ENCODE results near the gene RAB7A. TPM values are rescaled to one million over a fixed set of nuclear protein-coding genes. Genes with fewer than 3 reads are reported as not detected.

Gene RAB7A
- total RNA-seq, 1 donor from 2014 or later = 306 TPM

DNA sequence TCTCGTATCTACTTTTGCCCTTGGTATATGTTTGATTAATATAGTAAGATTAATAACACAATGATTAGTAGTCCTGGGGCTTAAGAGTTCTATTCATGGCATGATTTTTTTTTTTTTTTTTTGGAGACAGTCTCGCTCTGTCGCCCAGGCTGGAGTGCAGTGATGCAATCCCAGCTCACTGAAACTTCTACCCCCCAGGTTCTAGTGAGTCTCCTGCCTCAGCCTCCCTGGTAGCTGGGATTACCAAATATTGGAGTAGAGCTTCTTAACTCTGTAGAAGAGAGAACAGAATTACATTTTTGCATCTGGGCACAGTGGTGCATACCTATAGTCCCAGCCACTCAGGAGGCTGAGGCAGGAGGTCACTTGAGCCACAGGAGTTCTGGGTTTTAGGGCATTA lies 58.9 kb downstream of the RAB7A start:
- Histone ChIP-seq H3K9me3 (no peaks in the 10 kb centered on the region), H3K4me3 (no peak overlapping the region), H3K27ac (no peak overlapping the region), H3K27me3 (no peaks in the 10 kb centered on the region), H3K4me1 (peaks cover 60% of the 10 kb centered on the region), H3K36me3 (no peaks in the 10 kb centered on the region)
- DNase-seq = no peak
- intact Hi-C loops (cut with DNase I) = no loop called here
- ATAC-seq = no peak
- TF ChIP-seq, protein P1, sequence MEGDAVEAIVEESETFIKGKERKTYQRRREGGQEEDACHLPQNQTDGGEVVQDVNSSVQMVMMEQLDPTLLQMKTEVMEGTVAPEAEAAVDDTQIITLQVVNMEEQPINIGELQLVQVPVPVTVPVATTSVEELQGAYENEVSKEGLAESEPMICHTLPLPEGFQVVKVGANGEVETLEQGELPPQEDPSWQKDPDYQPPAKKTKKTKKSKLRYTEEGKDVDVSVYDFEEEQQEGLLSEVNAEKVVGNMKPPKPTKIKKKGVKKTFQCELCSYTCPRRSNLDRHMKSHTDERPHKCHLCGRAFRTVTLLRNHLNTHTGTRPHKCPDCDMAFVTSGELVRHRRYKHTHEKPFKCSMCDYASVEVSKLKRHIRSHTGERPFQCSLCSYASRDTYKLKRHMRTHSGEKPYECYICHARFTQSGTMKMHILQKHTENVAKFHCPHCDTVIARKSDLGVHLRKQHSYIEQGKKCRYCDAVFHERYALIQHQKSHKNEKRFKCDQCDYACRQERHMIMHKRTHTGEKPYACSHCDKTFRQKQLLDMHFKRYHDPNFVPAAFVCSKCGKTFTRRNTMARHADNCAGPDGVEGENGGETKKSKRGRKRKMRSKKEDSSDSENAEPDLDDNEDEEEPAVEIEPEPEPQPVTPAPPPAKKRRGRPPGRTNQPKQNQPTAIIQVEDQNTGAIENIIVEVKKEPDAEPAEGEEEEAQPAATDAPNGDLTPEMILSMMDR (IDR thresholded peaks at IDR 0.05) = no peak

DNA sequence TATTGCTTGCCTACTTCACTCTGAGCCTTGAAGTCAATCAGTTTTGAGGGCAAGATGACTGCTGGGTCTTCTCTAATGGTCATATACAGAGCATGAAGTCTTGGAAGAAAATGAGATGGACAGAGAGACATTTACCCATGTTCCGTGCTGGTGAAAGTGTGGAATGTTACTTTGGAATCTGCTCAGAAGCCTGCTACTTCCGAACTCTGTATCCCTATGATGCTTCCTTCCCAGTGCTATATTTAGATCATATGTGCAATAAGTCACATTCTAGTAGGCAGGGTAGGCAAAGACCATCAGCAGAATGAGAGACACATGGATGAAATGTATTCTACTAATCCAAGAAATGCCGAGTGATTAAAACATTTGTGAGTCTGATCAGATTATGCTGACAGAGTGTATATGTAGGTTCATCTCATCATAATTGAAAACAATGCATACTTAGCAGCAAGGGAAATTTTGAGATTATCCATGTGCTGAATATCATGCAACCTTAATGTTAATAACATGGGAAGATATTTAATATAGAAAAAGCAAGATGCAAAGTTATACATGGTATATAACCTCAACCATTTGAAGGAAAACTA lies 60.5 kb downstream of the RAB7A start:
- no peak overlapping the region for H3K4me3 ChIP-seq
- peaks cover 47% of the 10 kb centered on the region for H3K4me1 ChIP-seq
- H3K9me3 ChIP-seq = no peaks in the 10 kb centered on the region
- DNase-seq (no peak), ATAC-seq (no peak)
- H3K27ac ChIP-seq = no peak overlapping the region
- intact Hi-C loops (cut with DNase I) = no loop called here
- H3K27me3 ChIP-seq = no peaks in the 10 kb centered on the region
- H3K36me3 ChIP-seq = no peaks in the 10 kb centered on the region
- TF ChIP-seq, protein P1 (IDR thresholded peaks at IDR 0.05) = no peak

DNA sequence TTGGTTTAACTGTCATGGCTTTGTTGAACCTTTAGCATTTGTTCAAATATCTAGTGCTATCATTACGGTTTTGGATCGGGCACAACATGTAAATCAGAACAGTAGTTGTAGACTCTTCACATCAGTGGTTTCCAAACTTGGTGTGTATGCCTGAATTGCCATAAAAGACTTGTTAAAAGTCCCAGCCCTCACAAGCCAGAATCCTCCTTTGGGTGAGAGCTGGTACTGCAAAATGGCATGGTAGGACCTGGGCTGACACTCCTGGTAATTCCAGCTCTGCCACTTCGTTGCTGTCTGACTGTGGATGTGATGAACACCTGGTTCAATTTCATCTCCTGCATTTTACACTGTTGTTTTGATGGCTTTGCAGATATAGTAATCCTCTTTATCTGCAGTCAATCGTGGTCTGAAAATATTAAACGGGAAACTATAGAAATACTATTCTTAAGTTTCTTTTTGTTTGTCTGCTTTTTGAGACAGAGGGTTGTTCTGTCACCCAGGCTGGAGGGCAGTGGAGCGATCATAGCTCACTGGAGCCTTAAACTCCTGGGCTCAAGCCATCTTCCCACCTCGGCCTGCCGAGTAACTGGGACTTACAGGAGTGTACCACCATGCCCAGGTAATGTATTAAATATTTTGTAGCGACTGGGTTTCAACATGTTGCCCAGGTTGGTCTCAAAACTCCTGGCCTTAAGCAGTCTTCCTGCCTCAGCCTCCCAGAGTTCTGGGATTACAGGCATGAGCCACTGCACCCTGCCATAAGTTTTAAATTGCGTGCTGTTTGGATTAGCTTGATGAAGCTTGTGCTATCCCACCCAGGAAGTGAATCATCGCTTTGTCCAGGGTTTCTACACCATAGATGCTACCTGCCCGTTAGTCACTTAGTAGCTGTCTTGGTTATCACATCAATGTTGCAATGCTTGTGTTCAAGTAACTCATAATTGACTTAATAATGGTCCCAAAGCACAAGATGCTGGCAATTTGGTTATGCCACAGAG lies 61.6 kb downstream of the RAB7A start:
- DNase-seq (no peak), ATAC-seq (no peak)
- Histone ChIP-seq H3K4me1 (peaks cover 42% of the 10 kb centered on the region), H3K27ac (no peak overlapping the region), H3K9me3 (no peaks in the 10 kb centered on the region), H3K27me3 (no peaks in the 10 kb centered on the region), H3K36me3 (no peaks in the 10 kb centered on the region), H3K4me3 (no peak overlapping the region)
- intact Hi-C loops (cut with DNase I) = no loop called here
- TF ChIP-seq, protein P1 (IDR thresholded peaks at IDR 0.05) = peak; percentile 27

DNA sequence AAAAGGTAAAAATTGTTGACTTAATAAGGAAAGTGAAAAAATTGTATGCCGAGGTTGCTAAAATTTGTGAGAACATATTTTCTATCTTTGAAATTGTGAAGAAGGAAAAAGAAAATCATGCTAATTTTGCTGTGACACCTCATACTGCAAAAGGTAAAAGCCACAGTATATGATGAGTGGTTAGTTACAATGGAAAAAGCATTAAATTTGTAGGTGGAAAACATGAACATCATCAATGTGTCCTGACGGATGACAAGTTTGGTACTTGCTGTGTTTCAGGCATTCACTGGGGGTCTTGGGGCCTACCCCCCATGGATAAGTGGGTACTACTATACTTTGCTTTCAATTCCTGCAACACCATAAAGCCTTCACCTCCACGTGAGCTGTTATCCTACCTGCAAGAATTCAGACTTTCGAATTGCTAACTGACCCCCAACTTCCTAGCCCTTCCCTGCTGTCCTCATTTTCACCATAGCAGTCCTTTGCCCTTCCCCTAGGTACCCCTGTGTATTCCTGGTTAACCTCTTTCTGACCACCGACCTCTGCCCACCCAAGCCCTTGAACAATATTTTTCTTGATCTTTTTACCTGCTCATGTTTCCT lies 62.4 kb downstream of the RAB7A start:
- DNase-seq = no peak
- intact Hi-C loops (cut with DNase I) = no loop called here

DNA sequence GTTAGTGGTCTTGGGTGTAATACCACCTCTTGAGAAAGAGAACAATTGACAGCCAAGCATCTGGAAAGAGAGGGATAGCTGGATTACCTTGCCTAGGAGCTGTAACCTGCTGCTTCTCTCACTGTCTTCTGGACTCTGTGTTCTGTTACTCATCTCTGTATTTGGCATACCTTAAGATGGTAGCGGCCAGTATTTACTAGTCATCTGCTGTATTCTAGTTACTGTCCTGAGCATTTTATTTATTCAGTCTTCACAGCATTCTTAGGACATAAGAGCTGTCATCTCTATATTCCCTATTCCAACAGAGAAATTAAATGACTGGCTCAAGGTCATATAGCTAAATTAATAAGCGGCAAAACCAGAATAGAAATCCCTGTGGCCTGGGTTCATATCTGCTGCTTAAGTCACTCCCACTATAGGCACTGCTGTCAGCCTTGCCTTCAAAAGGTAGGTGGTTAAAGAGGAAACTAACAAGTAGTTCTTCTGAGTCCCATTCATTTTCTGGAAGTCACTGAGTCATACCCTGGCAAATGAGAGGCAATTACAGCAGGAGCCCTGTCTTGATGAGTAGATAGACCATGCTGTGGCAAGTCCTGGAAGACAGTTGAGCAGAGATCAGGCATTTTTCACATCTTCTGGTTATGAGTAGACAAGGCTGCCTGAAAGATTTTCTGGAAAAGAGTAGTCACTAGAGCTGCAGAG lies 68.2 kb downstream of the RAB7A start:
- Histone ChIP-seq H3K27me3 (no peaks in the 10 kb centered on the region), H3K4me1 (peaks cover 21% of the 10 kb centered on the region), H3K36me3 (peaks cover 33% of the 10 kb centered on the region), H3K9me3 (no peaks in the 10 kb centered on the region), H3K4me3 (no peak overlapping the region), H3K27ac (no peak overlapping the region)
- TF ChIP-seq, protein P1 (IDR thresholded peaks at IDR 0.05) = no peak
- intact Hi-C loops (cut with DNase I) = loop anchor here (10.0 kb wide), 1 partner anchor 109 kb away; no protein-coding TSS in a partner anchor
- DNase-seq (no peak), ATAC-seq (peak; percentile 21)

More for the DNA sequence above, 62.4 kb downstream of the RAB7A start:
- no peak for ATAC-seq
- Histone ChIP-seq H3K27me3 (no peaks in the 10 kb centered on the region), H3K4me1 (peaks cover 38% of the 10 kb centered on the region), H3K9me3 (no peaks in the 10 kb centered on the region), H3K36me3 (no peaks in the 10 kb centered on the region), H3K4me3 (no peak overlapping the region), H3K27ac (no peak overlapping the region)
- TF ChIP-seq, protein P1 (IDR thresholded peaks at IDR 0.05) = no peak
